ENCODE results near the gene HEATR5B.
"Not testable (repeated sequence)": the region's sequence is repeated elsewhere in the genome, so short reads cannot be mapped to it uniquely, and the experiment has no call there.

The HEATR5B gene

DNA sequence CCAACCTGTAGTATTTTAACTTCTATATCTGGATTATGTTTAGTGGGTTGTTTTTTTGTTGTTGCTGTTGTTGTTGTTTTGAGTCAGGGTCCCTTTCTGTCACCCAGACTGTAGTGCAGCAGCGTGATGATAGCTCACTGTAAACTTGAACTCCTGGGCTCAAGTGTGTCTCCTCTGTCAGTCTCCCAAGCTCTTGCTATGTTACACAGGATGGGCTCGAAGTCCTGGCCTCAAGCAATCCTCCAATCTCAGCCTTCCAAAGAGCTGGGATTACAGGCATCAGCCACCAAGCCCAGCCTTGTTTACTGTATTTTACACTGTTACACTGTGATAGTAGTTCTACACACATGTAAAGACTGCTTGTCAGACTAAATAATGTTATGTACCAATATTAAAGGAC lies 108.1 kb downstream of the HEATR5B start:
- DNase-seq: no peak

DNA sequence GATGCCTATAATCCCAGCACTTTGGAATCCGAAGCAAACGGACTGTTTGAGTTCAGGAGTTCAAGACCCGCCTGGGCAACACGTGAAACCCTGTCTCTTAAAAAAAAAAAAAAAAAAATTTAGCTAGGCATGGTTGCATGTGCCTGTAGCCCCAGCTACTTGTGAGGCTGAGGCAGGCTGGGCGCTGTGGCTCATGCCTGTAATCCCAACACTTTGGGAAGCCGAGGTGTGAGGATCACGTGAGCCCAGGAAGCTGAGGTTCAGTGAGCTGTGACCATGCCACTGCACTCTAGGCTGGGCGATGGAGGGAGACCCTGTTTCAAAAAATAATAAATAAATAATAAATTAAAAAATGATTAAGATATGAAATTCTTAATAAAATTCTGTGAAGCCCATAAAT lies 108.9 kb downstream of the HEATR5B start:
- no peak for DNase-seq

DNA sequence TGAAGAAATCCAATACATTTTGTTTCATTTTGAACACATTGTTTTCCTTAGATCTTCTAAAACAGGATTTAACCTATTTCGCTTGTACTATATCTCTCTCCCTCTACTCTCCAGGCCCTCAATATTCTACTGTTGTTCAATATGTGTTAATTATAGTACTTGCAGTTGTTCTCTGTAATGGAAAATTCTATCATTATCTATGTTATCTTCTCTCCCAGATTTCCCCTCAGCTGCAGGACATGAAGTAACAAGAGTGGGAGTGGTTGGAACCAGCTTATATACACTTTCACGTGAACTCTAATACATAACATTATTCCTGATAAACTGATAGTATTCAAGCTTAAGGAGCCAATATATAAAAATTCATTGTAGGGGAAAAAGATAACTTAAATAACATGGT lies 110.9 kb downstream of the HEATR5B start:
- no peak for DNase-seq

DNA sequence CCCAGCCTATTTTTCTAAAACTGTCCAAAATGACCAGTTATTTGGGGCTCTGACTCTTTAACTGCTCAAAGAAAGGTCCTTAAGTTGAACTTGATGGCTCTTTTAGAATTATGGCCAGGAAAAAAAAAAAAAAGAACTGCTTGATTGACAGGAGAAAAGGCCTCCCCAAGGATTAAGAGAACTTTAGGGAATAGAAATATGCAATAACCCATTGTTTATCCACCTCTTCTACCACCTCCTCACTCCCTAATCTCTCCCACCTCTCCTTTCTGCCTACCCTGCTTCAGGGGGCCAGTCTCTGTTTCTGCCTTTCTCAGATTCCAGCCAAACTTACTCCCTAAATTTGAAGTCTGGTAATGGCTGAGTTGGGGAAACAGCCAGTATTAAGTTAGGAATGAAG lies 112.2 kb downstream of the HEATR5B start:
- no peak for DNase-seq

DNA sequence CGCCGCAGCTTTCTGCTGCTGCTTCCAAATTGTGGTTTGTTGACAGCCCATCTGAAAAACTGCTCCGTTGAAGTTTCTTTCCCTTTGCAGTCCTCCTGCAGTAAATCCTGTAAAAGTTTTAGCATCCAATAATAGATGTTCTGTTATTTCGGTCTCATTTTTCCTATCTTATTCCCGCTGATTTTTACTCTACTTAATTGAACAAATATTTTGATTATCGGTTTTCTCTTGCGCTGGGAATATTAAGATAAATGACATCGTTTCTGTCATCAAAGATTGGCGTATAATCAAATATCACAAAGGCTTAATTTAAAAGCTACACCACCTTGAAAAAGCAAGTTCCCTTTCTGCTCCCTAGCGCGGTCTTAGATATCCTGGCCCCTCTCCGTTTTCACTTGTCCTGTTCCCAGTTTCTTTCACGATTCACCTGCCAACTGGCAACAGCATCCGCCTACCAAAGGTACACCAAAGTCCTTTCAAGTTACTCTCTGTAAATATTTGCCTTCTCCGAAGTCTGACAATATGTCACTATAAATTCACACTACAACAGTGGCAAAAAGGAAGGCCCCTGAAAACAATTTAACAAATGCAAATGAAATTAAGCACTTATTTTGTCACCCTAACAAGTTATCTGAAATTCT lies 116.8 kb downstream of the HEATR5B start:
- no peak for DNase-seq

DNA sequence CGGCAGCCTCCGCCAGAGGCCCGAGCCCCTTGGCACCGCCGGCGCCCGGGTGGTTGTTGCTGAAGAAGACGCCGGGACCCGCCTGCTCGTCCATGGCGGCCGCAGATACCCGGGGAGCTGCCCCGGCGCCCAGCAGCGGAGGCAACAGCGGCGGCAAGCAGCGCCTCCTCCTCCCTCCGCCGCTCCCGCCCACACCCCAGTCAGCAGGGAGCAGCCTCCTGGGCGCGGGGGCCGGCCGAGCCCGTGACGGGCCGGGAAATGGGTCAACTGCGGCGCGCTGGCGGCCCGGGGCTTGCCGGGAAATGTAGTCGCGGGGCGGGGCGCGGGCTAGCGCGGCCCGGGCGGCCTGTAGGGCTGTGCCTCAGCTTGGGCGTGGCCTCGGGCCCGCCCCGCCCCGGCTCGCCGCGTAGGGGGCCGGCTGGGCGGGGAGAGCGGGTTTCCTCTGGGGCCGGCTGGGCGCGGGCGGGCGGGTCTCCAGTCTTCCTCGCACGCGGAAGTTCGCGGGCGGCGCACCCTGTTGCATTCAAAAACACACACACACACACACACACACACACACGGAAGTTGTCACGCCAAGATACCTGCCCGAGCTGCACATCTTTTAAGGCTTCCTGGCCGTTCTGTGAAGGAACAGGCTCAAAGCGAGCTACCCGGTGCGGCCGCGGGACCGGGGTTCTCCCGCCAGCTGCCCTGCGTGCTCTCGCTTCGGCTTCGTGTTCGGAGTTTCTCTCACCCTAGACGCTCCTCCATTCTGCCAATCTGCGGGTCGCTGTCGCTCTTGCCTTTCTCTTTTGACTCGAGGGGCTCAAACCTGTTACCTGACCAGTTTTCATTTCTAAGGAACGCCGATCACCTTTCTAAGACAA lies 117.6 kb downstream of the HEATR5B start, which contains the start of gene STRN:
STRN (minus strand) TSS at position 167 of the 866 bp plus-strand sequence; CDS start at position 94, 73 bp downstream.
- peak; percentile 98 for DNase-seq

DNA sequence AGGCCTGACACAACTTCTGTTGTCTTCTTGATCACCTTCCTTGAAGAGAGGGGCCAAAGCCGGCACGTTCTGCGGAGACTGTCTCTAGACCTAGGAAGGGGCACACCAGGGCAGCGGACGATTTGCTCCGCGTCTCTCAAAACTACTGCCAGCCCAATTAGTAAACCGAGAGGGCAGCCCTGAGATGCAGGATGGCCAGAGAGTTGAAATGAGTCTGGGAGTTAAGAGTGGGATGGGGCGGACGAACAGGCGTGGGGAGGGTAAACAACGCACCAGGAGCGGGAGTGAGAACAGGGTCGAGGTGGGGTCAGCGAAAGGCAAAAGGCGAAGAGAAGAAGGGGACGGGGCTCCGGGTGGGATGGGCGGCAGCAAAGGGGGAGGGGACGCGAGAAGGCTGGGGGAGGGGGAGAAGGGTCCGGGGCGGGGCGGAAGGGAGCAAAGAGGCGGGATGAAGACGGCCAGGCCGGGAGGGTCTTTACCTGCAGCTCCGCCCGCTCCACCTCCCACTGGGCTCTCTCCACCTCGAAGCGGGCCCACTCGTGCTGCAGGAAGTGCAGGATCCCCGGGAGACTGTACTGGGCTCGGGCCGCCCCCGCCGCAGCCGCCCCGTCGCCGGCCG lies 118.3 kb downstream of the HEATR5B start:
- peak; percentile 51 for DNase-seq

DNA sequence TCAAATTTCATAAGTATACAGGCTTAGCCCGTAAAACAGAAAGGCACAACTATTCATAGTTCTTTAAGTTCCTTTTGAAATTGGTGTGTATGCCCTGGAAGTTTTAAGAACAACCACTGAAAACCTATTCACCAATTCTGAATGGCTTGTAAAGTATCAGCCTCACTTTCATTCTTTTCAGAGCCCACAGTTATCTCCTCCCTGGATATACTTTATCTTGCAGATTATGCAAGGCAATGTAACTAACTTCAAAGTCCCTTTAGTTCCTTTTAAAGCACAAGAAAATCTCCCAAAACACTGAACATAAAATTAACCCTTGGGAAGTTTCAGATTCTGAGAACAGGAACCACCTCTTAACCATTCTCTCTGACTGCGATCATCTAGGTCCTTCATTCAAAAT lies 119.0 kb downstream of the HEATR5B start:
- no peak for DNase-seq

DNA sequence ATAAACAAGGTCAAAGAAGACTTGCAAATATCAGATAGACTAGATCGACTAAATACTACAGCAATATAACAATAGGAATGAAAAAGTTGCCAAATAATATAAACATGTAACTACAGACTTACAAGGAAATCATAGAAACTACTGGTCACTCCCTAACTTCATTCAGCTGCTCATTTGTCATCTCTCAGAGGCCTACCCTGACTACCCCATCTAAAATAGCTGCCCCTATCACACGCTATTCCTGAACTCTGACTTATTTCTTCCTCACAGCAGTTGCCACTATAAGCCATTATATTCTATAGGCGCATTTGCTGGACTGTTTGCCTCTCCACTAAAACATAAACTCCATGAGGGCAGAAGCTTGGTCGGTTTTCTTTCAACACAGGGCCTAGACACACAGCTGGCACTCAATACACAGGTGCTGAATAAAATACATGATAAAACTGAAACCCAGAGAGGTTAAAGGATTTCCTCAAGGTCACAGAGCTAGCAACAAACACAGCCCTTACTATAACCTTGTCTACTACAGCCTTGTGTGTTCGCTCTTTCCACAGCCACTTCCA lies 119.6 kb downstream of the HEATR5B start:
- no peak for DNase-seq

DNA sequence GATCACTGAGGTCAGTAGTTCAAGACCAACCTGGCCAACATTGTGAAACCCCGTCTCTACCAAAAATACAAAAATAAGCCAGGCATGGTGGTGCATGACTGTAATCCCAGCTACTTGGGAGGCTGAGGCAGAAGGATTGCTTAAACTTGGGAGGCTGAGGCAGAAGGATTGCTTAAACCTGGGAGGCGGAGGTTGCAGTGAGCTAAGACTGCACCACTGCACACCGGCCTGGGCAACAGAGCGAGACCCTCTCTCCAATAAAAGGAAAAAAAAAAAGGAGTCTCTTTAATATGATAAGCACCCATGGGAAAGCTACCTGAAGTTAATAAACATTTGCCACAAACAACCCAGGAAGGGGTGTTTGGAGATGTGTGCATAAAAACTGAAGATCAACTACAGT lies 120.4 kb downstream of the HEATR5B start:
- DNase-seq: no peak

DNA sequence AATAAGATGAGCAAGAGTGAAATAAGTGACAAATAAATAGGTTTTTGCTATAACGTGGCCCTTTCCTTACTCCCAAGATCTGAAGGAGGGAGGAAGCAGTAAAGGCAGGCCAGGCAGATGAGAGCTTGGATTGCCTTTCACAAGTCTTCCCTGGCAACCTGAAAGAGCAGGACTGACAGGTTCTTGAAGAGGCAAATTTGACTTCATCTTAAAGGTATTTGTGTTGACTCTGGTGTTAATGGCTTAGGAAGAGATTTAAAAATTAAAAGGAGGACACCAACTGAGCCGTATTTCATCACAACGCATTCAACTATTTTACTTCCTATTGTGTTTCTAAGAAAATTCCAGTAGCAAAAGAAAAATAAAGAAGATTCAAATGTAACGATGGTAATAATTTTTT lies 121.1 kb downstream of the HEATR5B start:
- no peak for DNase-seq

DNA sequence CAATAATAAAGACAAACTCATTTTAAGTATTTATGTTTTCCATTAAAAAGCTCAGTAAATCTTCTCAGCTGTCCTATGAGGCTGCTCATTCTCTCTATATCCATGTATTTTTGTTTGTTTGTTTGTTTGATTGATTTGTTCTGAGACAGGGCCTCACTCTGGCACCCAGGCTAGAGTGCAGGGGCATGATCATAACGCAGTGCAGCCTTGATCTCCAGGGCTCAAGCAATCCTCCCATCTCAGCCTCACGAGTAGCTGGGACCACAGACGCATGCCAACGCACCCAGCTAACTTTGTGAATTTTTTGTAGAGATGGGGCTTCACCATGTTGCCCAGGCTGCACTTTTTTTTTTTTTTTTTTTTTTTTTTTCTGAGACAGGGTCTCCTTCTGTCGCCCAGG lies 123.4 kb downstream of the HEATR5B start:
- DNase-seq: no peak

DNA sequence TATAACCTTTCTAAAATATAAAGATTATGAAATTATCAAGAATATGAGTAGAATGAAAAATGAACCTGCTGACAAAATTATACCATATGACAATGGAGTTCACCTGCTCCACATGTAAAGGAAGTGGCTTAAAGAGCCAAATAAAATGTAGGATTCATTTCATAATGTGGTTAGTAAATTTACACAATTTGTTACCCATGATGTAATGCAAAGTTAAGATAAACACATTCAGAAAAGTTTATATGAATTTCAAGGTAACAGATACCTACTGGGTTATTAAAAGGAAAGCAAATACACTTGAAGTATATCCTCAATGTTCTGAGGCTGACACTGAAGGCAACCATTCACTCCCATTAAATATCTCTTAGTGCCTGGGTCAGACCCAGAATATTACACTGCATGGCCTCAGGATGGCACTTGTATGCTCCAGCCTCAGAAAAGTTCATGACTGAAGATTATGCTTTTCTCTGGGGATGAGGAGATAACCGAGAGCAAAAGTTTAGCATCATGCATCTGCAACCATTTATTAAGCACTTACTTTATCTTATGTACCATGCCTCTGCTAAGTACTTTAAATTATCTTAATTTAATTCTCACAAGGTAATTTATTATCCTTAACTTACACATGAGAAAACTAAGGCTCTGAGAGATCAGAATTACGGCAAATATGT lies 124.0 kb downstream of the HEATR5B start:
- no peak for DNase-seq

DNA sequence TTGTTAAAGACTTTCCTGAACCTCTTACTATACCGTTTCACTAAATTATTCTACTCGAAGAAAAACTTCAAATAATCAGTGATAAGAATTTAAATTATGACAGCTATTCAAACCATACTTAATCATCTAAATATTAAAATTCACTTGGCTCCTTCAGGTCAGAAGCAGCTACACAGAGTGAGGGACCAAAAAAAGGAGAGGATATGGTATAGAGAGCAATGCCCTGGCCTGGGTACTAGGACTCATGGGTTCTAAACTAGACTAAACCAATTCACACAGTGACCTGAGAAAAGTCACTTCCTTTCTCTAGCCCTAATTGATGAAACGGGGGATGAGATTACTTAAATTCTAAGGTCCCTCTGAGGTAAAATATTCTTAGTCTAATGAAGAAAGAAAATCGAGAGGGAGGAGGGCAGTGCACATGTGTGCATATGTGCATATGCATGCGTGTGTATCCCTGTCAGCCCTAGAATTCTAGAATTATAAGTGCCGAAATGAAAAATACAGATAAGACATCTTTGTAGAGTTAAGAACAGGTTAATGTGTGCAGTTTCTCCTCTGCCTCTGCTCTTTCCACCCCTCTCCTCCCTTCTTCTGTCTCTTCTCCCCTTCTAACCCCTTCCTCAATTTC lies 129.1 kb downstream of the HEATR5B start:
- no peak for DNase-seq

DNA sequence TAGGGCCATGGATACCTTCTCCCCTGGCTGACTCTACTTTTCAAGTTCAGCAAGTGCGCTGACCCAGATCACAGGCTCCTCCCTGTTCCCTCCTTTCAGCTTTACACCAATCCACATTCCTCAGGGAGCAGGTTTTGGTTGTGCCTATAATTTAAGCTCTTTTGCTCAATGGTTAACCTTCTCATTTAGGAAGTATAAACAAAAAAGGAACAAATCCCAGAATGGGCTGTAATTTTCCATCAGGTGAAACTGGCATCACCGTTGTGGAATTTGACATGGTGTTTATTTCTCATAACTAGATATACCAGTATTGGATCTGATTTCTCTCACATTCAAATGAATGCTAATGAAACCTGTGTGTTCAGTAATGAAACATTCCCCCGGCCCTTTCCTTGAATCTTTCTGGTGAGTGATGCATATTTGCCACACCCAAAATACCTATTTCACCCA lies 131.4 kb downstream of the HEATR5B start:
- DNase-seq: no peak

DNA sequence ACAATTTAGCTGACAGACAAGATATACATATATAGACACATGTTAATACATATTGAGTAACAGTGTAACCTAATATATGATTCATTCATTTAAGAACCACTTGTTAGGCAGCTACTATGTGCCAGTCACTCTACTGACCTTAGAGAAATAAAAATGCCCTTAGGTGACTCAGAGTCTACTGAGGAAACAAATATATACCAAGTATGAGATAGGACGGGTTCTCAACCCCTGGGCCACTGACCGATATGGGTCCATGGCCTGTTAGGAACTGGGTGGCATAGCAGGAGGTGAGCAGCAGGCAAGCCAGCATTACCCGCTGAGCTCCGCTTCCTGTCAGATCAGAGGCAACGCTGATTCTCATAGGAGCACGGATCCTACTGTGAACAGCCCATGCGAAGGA lies 132.6 kb downstream of the HEATR5B start:
- no peak for DNase-seq

DNA sequence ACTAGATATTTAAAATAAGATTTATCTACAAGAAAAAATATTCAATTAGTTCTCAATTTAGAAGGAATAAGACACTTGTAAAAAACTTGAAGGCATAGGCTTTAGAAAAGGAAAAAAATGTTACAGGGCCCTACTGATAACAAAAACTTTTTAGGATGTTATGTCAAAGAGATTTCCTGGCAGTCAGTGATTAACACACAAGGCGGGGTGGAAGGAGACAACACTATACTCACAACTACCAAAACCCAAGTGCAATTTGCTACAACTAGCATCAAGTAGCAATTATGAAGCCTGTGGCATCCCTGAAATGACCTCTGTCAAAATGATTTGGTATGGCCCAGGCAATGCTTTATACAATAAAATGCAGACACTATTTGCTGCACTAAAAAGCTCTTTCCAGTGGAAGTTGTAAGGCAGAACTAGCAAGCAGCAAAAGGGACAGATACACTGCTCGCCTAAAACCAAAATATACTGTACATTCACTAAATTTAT lies 133.1 kb downstream of the HEATR5B start:
- no peak for DNase-seq

DNA sequence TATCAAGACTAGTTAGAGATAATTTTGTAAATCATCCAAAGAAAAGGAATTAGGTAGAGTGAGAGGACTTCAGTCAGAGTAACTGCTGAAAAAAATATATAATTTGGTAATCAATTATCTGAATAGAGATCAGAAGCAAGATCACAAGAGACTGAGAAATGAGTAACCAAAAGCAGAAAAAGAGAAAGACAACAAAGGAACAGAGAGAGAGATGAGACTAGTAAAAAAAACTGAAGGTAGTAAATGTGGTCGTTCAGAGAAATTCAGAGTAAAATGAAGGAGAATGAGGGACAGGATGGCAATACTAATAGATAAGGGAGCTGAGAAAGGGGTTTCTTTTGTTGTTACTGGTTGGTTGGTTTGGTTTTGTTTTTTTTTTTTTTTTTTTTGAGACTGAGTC lies 134.3 kb downstream of the HEATR5B start:
- DNase-seq: no peak

DNA sequence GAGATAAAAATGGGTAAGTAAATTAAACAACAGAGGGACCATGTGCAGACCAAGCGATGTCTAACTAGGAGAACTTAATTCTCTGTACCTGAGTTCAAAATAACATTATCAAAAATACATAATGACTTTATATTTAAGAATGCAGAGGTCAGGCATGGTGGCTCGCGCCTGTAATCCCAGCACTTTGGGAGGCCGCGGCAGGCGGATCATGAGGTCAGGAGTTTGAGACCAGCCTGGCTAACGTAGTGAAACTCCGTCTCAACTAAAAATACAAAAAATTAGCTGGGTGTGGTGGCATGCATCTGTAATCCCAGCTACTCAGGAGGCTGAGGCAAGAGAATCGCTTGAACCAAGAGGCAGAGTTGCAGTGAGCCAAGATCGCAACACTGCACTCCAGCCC lies 138.9 kb downstream of the HEATR5B start:
- not testable (repeated sequence) for DNase-seq

DNA sequence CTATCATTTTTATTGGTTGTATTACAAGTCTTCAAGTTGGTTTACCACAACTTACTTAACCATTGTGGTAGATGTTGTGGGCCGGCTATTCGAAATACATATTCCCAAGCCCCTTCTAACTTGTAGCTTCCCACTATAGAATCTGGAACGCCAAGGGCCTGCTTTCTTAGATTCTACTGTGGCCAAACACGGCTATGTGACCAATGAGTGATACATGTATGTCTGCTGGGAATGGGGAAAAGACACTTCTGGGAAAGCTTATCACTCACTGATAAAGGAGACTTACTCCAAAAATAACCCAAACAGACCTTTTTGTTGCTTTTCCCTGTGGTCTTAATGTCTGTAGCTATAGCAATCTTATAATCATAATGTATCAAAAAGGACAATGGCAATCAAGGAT lies 142.3 kb downstream of the HEATR5B start:
- DNase-seq: no peak

DNA sequence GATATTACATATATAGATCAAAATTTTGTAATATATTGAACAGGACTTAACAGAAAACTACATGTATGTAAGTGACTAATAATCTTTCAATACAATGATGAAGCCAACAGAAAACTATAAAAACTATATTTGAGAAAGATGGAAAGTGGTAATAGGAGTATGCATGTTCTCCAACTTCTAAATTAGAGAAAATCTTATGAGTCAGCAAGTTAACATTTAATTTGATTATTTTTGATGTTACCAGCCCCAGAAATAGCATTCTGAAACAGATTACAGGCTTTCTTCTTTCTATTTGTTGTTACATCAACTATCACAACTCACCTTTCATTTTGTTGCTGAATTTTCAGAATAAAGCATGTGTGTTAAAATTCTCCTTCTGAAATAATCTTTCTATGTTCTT lies 147.6 kb downstream of the HEATR5B start:
- not testable (repeated sequence) for DNase-seq

DNA sequence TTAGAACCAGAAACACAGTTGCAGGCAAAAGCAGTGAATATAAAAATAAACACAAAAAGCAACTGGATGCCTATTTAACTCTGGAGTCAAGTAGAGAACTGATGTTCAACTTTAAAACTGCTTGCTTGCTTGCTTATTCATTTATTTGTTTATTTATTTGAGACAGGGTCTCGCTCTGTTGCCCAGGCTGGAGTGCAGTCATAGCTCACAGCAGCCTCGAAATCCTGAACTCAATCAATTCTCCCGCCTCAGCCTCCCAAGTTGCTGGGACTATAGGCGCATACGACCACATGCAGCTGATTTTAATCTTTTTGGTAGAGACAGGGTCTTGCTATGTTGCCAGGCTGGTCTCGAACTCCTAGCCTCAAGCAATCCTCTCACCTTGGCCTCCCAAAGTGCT lies 152.5 kb downstream of the HEATR5B start:
- not testable (repeated sequence) for DNase-seq

All from activated CD4-positive, alpha-beta T cell treated with anti-CD3 and anti-CD28 coated beads for 48 hours (primary cell).